Peyer's patch (tissue), 4 donors: Measurements from ENCODE around the gene IRF4.

Source experiments
- CTCF ChIP-seq, 6 experiments: fragments of 450-650 bp in 4 of 6; fragments of 200-600 bp in 2 of 6; sonication (generic) in 1 of 6; IDR thresholded peaks; one replicate each; pipeline ENCODE4 v1.5.1; 2017 to 2019; ENCODE audit warnings: antibody characterized with exemption in 6 of 6, mild to moderate bottlenecking in 3 of 6, moderate library complexity in 1 of 6
- POLR2A ChIP-seq, 2 donors: fragments of 450-650 bp; IDR thresholded peaks; one replicate each; pipeline ENCODE4 v1.5.1; 2017; ENCODE audit warnings: antibody characterized with exemption in 2 of 2, mild to moderate bottlenecking in 2 of 2, moderate library complexity in 2 of 2

GRCh38 chr6:428047-428603 lies 36.6 kb downstream of the IRF4 start:
- no peak for TF ChIP-seq CTCF (IDR thresholded peaks at IDR 0.05)
- no peak for TF ChIP-seq POLR2A (IDR thresholded peaks at IDR 0.05)
